ENCODE data around the gene NKX2-8.
"Not testable (repeated sequence)": the region's sequence is repeated elsewhere in the genome, so short reads cannot be mapped to it uniquely, and the experiment has no call there.

The NKX2-8 gene

DNA sequence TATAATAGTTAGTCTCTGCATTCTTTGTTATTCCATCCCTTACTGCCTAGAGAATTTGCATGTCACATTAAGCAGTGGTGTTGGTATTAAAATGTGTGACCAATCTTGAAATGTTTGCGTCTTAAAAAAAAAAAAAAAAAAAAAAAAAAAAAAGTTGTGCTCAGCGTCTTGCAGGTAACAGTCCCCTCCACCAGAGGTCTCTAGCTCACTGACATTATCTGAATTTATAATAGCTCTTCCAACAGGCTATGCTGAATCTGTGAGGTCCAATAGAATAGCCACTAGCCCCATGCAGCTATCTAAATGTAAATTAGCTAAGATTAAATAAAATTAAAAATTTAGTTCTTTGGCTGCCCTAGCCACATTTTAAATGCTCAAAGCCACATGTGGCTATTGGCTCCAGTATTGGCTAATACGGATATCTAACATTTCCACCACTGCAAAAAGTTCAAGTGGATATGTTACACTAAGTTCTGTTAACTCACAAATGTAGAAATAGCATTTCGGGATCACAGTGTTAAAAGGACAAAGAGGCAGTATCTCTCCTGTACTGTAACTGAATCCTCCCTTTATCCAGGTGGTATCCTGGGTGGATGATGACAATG is 28.7 kb downstream of the NKX2-8 start:
- DNase-seq = peak; percentile 47 to 59
- TF ChIP-seq GATA1 (IDR thresholded peaks at IDR 0.05; ENCODE audit: low read depth, low read length) = no peak
- TF ChIP-seq POLR2A (IDR thresholded peaks at IDR 0.05; ENCODE audit: low read length) = no peak

DNA sequence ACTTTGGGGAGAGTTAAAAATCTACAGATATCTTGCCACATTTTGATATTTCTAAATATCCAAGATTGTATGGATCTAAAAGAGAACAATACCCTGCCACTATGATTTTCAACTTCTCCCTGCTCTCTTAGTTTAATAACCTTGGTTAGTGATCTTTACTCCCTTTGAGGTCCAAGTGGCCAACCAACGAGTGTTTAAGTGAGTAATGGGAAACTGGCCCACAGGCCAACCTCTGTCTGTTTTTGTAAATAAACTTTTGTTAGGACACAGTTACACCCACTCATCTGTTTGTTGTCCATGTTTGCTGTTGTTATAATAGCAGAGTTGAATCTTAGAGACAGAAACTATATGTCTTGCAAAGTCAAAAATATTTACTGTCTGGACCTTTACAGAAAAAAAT is 31.5 kb downstream of the NKX2-8 start:
- TF ChIP-seq POLR2A (IDR thresholded peaks at IDR 0.05; ENCODE audit: low read length) = no peak
- no peak for TF ChIP-seq GATA1 (IDR thresholded peaks at IDR 0.05; ENCODE audit: low read depth, low read length)
- DNase-seq = no peak

DNA sequence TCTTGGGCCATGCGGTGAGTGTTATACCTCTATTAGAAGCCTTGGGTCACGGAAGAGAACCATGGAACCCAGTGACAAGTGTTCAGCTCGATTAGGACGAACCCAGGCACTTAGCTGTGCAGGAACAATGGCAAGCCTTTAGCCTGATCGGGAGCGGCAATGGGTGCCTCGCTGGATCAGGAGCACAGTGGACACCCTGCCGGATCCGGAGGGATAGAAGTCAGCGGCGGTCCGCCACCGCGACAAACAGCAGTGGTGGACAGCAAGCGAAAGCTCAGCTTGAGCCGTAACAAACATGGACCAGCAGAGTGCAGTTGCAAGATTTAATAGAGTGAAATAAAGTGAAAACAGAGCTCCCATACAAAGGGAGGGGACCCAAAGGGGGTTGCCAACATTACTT is 38.1 kb downstream of the NKX2-8 start:
- DNase-seq = not testable (repeated sequence)

DNA sequence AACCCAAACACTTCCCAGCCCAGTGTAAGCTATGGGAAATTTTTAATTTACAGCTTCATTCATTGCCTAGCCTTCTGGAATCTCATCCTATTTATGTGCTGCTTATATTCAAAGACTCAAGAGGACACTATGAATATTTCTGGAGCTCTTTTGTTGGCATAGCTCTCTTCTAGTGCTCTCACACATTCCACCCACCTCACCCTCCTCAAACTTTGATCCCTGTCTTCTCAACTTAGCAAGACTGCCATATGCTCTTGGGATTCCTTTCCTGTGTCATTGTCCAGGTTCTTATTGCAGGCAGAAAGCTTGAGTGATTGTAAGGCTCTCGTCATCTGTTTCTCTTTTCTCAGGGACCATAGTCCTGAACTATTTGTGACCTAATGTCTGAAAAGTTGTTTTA is 44.4 kb downstream of the NKX2-8 start:
- TF ChIP-seq POLR2A (IDR thresholded peaks at IDR 0.05; ENCODE audit: low read length) (no peak), GATA1 (IDR thresholded peaks at IDR 0.05; ENCODE audit: low read depth, low read length) (no peak)
- DNase-seq = no peak
